Esophagus squamous epithelium (tissue), 4 donors: ENCODE data around the gene DOCK1.

ENCODE experiments used
- POLR2A ChIP-seq, 4 donors: fragments of 450-650 bp; IDR thresholded peaks; one replicate each; pipeline ENCODE4 v1.6.1; 2017; ENCODE audit warnings: antibody characterized with exemption in 4 of 4, mild to moderate bottlenecking in 4 of 4, moderate library complexity in 3 of 4
- TF ChIP-seq, protein P1 (sequence below), 6 experiments: fragments of 450-650 bp in 4 of 6; fragments of 200-600 bp in 2 of 6; sonication (generic) in 2 of 6; IDR thresholded peaks; one replicate each; pipeline ENCODE4 v1.5.1; 2016 to 2019; ENCODE audit warnings: antibody characterized with exemption in 6 of 6, mild to moderate bottlenecking in 4 of 6, moderate library complexity in 4 of 6

DNA sequence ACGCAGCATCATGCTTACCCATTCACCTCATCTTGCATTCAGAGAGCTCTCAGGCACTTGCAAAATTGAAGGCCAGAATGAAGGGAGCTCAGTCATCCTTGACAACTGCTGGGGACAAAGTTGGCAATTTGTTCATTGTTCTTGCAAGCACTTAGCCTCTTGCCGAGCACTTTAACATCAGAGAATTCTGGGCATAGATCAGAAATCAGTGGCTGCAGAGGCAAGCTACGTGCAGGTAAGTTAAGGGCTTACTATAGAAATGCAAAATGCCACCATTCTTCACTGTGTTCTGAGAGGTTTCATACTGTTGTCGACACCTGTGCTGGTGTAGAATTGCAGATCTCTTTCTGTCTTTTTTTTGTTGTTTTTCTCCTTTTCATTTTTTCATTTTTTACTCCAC lies 375.2 kb downstream of the DOCK1 start:
- TF ChIP-seq, protein P1, sequence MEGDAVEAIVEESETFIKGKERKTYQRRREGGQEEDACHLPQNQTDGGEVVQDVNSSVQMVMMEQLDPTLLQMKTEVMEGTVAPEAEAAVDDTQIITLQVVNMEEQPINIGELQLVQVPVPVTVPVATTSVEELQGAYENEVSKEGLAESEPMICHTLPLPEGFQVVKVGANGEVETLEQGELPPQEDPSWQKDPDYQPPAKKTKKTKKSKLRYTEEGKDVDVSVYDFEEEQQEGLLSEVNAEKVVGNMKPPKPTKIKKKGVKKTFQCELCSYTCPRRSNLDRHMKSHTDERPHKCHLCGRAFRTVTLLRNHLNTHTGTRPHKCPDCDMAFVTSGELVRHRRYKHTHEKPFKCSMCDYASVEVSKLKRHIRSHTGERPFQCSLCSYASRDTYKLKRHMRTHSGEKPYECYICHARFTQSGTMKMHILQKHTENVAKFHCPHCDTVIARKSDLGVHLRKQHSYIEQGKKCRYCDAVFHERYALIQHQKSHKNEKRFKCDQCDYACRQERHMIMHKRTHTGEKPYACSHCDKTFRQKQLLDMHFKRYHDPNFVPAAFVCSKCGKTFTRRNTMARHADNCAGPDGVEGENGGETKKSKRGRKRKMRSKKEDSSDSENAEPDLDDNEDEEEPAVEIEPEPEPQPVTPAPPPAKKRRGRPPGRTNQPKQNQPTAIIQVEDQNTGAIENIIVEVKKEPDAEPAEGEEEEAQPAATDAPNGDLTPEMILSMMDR (IDR thresholded peaks at IDR 0.05): no peak
- TF ChIP-seq POLR2A (IDR thresholded peaks at IDR 0.05): no peak
